ENCODE results near the gene NEDD4L.
A peak's percentile ranks its signal among the peaks of the same experiment; 100 is the strongest.
"Not testable (repeated sequence)": the region's sequence is repeated elsewhere in the genome, so short reads cannot be mapped to it uniquely, and the experiment has no call there.

Gene NEDD4L

DNA sequence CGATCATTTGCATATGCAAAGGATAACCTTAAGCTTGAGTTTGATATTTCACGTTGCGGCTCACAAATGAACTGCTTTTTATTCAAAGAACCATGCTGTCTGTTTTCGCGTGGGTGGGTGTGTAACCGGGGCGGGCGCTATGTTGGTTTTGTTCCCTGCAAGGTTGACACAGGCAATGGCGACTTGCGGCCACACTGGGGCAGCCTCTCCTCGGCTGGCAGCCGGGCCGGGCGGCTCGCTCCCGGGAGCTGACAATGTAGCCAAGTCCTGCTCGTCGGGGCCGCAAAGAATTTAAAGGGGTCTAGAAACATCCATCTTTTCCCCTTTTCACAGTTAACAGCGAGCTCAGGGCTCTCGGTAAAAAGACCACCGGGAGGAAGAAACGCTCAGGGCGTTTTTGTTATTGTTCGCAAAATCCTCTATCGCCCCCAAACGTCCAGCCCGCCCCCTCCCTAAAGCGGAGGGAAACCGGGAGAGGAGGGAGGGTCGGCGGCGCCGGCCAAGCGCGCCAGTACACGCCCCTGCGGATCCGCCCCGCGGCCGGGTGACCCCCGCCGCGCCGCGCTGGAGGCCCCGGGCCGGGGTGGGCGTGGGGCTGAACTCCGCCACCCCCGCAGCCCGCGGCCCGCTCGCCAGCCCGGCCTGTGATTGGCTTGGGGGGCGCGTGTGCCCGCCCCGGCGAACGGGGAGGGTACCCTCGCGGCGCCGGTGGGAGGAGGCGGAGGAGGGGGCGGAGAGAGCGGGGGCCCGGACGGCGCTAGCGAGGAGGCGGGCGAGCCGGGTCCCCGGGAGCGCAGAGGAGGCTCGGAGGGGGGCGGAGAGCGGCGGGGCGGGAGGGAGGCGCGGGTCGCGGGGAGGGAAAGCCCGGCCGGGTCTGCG lies at the start of gene NEDD4L:
Gene NEDD4L (plus strand): TSS at position 736 of the 879 bp plus-strand sequence. CDS start 435 bp downstream, outside the sequence.
- DNase-seq, result peak; percentile 73

GRCh38 chr18:57995331-57995730 lies 48.7 kb upstream of the NEDD4L start:
- no peak for DNase-seq

DNA sequence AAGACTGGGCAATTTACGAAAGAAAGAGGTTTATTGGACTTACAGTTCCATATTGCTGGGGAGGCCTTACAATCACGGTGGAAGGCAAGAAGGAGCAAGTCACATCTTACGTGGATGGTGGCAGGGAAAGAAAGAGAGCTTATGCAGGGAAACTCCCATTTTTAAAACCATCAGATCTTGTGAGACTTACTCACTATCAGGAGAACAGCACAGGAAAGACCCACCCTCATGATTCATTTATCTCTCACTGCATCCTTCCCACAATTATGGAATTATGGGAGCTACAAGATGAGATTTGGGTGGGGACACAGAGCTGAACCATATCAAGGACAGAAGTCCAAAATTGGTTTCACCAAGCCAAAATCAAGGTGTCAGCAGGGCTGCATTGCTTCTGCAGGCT lies 47.1 kb upstream of the NEDD4L start:
- DNase-seq, result not testable (repeated sequence)

- DNase-seq, result no peak
Observed at GRCh38 chr18:57997820-57998219, 46.2 kb upstream of the NEDD4L start.

DNA sequence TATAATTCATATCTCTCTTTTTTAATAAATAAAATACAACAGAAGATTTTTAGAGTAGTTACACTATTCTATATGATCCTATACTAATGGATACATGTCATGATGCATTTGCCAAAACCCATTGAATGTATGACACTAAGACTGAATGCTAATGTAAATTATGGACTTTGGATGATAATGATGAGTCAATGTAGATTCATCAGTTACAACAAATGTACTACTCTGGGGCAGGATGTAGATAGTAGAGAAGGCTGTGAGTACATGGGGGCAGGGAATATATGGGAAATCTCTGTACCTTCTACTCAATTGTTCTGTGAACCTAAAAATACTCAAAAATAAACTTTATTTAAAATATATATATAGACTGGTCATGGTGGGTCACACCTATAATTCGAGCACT lies 45.6 kb upstream of the NEDD4L start:
- no peak for DNase-seq

DNA sequence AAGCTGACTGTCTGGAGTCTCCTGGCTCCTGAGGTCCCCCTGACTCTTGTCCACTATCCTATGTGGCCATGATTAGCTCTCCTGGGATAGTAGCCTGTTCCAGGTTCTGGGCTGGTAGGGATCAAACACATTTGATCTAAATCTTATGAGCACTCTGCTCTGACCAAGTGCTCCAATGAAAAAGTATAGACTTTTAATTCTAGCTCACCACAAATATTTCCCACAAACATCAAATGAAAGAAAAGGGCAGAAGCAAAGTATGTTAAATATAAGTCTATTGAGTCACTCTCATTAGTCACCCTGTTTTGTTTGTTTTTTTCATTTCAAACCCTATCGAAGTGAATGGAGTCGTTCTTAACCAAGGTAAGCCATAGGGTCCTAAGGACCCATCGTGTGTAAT lies 39.7 kb upstream of the NEDD4L start:
- DNase-seq, result no peak

GRCh38 chr18:58005011-58005410 lies 39.0 kb upstream of the NEDD4L start:
- no peak for DNase-seq

DNA sequence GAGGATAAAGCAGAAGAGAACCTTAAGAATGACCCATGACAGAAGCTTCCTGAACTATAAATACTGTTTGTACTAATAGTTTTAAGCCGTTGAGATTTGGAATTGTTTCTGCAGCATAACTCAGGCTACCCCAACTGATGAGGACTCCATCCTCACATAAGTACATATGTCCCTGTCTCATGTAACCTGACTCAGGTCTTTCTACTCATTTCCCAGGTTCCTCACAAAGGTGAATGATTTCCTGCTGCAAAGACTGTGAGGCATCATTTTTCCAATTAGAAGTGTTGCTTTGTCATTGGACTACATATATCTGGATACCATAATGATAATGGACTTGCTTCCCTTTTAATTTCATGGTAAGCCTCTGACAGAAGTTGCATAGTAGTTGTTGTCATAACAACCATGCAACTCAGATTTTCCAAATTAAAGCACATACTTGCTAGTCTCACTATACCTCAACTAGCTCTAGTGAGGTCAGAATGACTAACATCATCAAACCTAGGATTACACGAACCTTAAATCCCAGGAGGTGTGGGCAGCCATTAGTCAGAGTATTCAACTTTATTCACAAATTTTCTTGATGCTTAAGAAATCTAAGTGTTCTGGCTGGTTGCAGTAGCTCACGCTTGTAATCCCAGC lies 38.0 kb upstream of the NEDD4L start:
- DNase-seq, result no peak

GRCh38 chr18:58009166-58009565 lies 34.9 kb upstream of the NEDD4L start:
- no peak for DNase-seq

GRCh38 chr18:58010265-58010664 lies 33.8 kb upstream of the NEDD4L start:
- no peak for DNase-seq

- no peak for DNase-seq
Observed at GRCh38 chr18:58012356-58012755, 31.7 kb upstream of the NEDD4L start.

GRCh38 chr18:58013241-58014211 lies 30.5 kb upstream of the NEDD4L start:
- no peak for DNase-seq

GRCh38 chr18:58015065-58015780 lies 28.8 kb upstream of the NEDD4L start:
- DNase-seq, result no peak

- DNase-seq, result no peak
Observed at GRCh38 chr18:58017267-58017666, 26.8 kb upstream of the NEDD4L start.

DNA sequence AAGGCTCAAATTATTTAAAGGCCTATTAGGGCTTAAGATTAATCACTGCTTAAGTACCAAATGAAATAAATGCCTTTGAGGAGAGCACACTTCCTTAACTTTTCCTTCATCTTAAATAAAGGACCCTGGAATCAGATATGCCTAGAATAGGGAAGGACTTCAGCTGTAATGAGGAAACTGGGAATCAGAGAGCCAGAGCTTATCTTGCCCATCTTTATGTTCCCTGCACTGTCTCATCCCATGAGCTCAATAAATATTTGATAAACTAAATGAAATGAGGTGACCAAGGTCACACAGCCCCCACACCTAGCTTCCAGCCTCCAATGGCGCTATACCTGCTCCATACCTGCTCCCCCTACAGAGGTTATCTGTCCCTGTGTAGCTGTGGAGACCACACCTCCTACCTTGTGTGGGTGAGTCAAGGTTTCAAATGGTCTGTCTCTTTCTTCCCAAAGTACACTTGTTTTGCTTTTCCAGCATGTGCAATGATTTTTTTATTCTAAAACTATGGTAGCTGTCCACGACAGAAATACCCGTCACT lies 23.4 kb upstream of the NEDD4L start:
- no peak for DNase-seq

DNA sequence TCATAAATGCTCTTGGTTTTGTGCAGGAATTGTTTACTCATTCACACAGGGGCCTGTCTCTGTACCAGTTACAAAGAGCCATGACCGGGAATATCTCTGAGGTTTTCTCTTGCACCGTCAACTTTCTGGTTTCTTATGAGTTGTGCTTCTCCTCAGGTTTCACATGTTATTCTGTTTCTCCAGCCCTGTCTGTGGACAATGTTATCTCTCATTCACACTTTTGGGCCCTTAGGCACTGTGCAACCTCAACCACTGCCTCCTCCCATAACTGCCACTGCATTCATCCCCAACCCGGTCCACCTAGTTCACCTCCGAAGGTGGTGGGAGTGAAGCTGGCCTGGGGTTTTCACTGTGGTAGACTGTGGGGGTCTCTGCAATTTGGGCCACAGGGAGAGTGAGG lies 22.5 kb upstream of the NEDD4L start:
- no peak for DNase-seq

GRCh38 chr18:58023108-58023507 lies 20.9 kb upstream of the NEDD4L start:
- DNase-seq, result no peak

DNA sequence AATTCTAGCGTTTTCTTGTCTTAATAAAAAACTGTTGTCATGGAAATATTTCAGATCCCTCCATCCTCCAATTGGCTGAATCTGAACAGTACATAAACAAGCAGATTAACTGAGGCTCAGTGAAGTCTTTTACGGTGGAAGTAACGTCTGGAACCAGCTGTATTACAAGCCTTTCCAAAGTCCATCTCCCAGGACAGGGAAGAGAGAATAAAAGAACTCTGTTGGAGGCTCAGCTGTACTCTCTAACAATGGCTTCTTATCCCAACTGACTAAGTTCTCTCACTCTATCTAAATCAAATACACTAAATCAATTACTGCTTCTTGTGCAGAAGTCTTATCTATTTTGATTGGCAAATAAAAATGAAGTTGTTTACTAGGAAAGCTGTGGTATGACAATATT lies 19.9 kb upstream of the NEDD4L start:
- no peak for DNase-seq

DNA sequence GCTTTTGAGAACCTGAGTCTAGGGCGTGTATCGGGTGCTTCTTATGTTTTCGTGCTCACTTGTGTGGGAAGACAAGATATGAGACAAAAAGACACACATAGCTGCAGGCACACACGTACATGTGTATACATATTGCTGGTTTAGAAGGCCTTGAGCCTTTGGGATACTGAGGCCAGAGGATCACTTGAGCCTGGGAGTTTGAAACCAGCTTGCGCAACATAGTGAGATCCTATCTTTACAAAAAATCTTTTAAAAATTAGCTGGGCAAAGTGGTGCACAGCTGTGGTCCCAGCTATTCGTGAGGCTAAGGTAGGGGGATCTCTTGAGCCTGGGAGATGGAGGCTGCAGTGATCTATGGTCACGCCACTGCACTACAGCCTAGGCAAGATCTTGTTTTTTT lies 18.8 kb upstream of the NEDD4L start:
- DNase-seq, result no peak

- no peak for DNase-seq
Observed at GRCh38 chr18:58025733-58026132, 18.3 kb upstream of the NEDD4L start.

- no peak for DNase-seq
Observed at GRCh38 chr18:58026395-58026794, 17.6 kb upstream of the NEDD4L start.

DNA sequence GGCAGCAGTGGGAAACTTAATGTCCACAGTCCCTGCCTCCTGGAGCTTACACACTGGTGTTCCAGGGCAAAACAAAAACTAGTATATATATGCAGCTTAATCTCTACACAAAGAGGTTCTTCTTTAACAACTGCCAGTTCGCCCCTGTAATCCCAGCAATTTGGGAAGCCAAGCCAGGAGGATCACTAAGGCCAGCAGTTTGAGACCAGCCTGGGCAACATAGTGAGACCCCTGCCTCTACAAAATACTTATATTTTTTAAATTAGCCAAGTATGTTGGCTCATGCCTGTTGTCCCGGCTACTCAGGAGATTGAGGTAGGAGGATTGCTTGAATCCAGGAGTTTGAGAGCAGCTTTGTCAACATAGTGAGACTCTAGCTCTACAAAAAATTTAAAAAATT lies 17.2 kb upstream of the NEDD4L start:
- DNase-seq, result no peak

All from CD4-positive, alpha-beta T cell treated with Interleukin-4 for 4 hours (primary cell).